GM12865 (cell line): ENCODE data around the gene DNAJB11.

ENCODE experiments used
- DNase-seq: peaks from one replicate; pipeline ENCODE4 v3.0.0; 2010; ENCODE audit warnings: low read depth
- H3K4me3 ChIP-seq: 2 replicates; pipeline ENCODE4 v1.5.1; 2011; ENCODE audit warnings: mild to moderate bottlenecking, low read depth, low read length, control low read depth
- CTCF ChIP-seq: IDR thresholded peaks from 2 replicates; pipeline ENCODE4 v1.5.1; 2011; ENCODE audit warnings: low read length, control low read depth, low read depth, inconsistent platforms; ENCODE audit not compliant: insufficient read depth; ENCODE audit errors: missing control alignments

Gene DNAJB11

DNA sequence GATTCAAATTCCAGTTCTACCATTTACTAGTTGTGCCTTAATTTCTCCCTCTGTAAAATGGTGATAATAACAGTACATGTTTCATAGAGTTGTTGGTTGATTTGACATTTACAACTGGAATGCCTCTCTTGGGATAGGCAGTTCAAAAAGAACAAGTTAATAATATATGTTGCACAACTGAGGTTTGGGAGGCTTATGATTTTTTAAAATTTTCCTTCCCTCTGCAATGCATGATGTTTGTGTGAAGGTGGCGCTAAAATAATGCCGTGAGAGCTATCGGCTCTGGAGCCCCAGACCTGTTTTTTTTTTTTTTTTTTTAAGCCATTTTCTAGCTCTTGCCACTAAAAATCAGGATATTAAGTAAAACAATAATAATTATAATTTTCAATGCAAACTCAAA, 18.6 kb downstream of the DNAJB11 start:
- H3K4me3 ChIP-seq, result no peak overlapping the region
- no peak for DNase-seq
- no peak for TF ChIP-seq CTCF

GRCh38 chr3:186589856-186590579, 19.5 kb downstream of the DNAJB11 start:
- H3K4me3 ChIP-seq, result no peak overlapping the region
- TF ChIP-seq CTCF, result no peak
- no peak for DNase-seq

DNA sequence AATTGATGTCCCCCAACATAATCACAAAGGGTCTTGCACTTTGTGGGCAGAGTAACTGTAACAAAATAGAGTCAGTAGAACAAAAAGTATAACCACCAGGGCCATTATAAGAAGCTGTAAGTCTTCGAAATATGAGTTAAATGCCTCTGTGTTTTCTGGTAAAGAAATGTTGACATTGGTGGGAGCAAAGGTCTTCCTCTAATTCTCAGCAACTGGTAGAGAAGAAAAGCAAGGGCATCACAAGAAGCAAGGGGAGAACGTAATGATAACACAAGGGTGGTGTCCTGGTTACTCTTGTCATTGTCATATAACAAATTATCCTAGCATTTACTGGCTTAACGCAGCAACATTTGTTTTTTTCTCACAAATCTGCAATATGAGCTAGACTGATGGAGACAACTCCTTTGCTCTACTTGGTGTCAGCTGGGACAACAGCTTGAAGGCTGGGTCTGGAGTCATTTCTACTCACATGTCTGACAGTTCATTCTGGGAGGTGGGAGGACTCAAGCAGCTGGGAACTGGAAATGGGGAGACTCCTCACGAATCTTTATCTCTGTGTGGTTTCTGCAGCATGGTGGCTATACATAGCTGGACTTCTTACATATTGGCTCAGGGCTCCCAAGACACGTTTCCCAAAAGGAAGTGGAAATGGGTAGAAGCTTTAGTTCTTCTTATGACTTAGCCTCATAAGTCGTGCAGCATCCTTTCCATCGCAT, 20.2 kb downstream of the DNAJB11 start:
- no peak overlapping the region for H3K4me3 ChIP-seq
- TF ChIP-seq CTCF, result no peak
- no peak for DNase-seq

DNA sequence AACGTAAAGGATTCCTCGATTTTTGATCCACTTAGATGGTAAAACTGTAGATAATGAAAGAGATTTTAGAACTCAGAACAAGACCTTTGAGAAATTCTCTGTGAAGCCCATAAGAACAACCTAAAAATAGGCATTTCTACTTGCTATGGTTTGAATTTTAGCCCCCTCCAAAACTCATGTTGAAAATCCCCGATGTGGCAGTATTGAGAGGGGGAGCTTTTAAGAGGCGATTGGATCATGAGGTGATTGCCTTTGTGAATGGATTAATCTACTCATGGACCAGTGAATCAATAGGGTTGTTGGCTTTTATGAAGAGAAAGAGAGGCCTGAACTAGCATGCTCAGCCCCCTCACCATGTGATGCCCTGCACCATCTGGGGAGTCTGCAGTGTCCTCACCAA, 22.2 kb downstream of the DNAJB11 start:
- TF ChIP-seq CTCF, result no peak

DNA sequence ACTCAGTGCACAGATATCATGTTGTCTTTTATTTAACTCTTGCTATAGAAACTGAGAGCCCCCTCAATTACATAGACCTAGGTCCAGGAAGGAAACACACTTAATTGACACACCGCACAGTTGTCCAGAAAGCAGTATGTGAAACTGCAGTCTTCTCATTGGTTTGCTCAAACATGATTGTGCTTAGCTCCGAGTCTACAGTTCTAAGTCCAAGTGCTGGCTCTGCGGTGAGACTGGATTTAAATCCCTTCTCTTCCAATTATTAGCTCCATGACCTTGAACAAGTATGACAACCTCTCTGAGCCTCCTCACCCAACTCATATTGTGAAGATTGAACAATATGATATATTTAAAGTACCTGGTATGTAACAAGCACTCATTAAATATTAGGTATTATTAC, 23.3 kb downstream of the DNAJB11 start:
- no peak overlapping the region for H3K4me3 ChIP-seq
- no peak for DNase-seq
- TF ChIP-seq CTCF, result no peak

More for the DNA sequence above, 22.2 kb downstream of the DNAJB11 start:
- no peak for DNase-seq
- no peak overlapping the region for H3K4me3 ChIP-seq

DNA sequence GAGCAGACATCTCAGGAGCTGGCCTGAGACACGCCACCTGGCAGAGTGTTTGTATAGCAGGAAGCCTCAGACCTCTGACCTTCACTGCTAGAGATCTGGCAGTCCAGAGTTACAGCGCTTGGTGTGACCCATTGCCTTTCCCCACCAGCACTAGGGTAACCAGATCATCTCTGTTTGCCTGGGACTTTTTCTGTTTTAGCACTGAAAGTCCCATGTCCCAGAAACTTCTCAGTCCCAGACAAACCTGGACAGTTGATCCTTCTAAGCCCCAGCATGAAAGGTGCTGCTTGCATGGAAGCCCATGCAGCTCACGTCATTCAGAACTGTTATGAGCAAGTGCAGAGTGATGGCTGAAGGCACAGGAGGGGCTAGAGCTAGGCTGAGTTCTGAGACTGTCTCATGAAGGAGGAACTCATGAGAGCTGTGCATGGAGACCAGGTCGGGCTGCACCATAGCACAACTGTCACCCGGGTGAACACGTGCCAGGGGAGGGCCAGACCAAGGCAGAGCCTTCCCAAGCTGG, 24.1 kb downstream of the DNAJB11 start:
- no peak for DNase-seq
- no peak for TF ChIP-seq CTCF
- no peak overlapping the region for H3K4me3 ChIP-seq
